CD14-positive monocyte (primary cell): ENCODE measurements around the gene JAK2. TPM values are rescaled to one million over a fixed set of nuclear protein-coding genes. Genes with fewer than 3 reads are reported as not detected.

ENCODE experiments used
- DNase-seq, 3 donors: peaks; one replicate each; pipeline ENCODE4 v3.0.0-alpha.2; 2011 to 2022
- H2AFZ ChIP-seq: 2 replicates; pipeline ENCODE4 v1.6.0; 2012; ENCODE audit warnings: mild to moderate bottlenecking, low read depth, low read length, inconsistent platforms; ENCODE audit not compliant: insufficient read depth, poor library complexity, severe bottlenecking
- H3K27ac ChIP-seq, 2 donors: 1 replicate in 1 of 2; 2 replicates in 1 of 2; pipeline ENCODE4 v1.5.1; 2012 to 2013; ENCODE audit warnings: low read length in 2 of 2, control low read depth in 1 of 2, inconsistent platforms in 1 of 2, low read depth in 1 of 2, mild to moderate bottlenecking in 1 of 2
- H3K27me3 ChIP-seq, 2 donors: one replicate each; pipeline versions ENCODE4 v1.6.0 to v1.6.1; 2011 to 2013; ENCODE audit warnings: low read length in 2 of 2; ENCODE audit not compliant: control insufficient read depth in 2 of 2, insufficient read depth in 2 of 2
- H3K36me3 ChIP-seq, 2 donors: replicated peaks in 1 of 2; 1 replicate in 1 of 2; 2 replicates in 1 of 2; pipeline versions ENCODE4 v1.5.1 to v1.6.1; 2012 to 2013; ENCODE audit warnings: low read length in 2 of 2, control low read depth in 1 of 2, inconsistent platforms in 1 of 2, mild to moderate bottlenecking in 1 of 2; ENCODE audit not compliant: insufficient read depth in 2 of 2, control insufficient read depth in 1 of 2
- H3K4me1 ChIP-seq, 2 donors: 1 replicate in 1 of 2; 2 replicates in 1 of 2; pipeline versions ENCODE4 v1.5.1 to v1.6.1; 2012 to 2013; ENCODE audit warnings: low read length in 2 of 2, control low read depth in 1 of 2, inconsistent platforms in 1 of 2, mild to moderate bottlenecking in 1 of 2, moderate library complexity in 1 of 2; ENCODE audit not compliant: insufficient read depth in 2 of 2, control insufficient read depth in 1 of 2
- H3K4me2 ChIP-seq: replicated peaks from 2 replicates; pipeline ENCODE3; 2012; ENCODE audit warnings: low read length, moderate library complexity, mild to moderate bottlenecking; ENCODE audit not compliant: poor library complexity, severe bottlenecking; ENCODE audit errors: extremely low read depth
- H3K4me3 ChIP-seq, 3 experiments: fragments of 200-600 bp in 1 of 3; sonication (generic) in 1 of 3; replicated peaks in 1 of 3; 1 replicate in 2 of 3; 2 replicates in 1 of 3; pipeline ENCODE4 v1.5.1; 2011 to 2013; ENCODE audit warnings: low read length in 3 of 3, mild to moderate bottlenecking in 3 of 3, control low read depth in 2 of 3, low read depth in 2 of 3, inconsistent platforms in 1 of 3, moderate library complexity in 1 of 3
- H3K79me2 ChIP-seq: 2 replicates; pipeline ENCODE4 v1.6.0; 2012; ENCODE audit warnings: mild to moderate bottlenecking, control low read depth, inconsistent platforms, low read length, moderate library complexity; ENCODE audit not compliant: insufficient read depth
- H3K9ac ChIP-seq: 2 replicates; pipeline ENCODE4 v1.6.0; 2017; ENCODE audit warnings: low read length, mild to moderate bottlenecking; ENCODE audit not compliant: insufficient read depth, poor library complexity, severe bottlenecking
- H3K9me3 ChIP-seq, 2 donors: replicated peaks in 1 of 2; 1 replicate in 1 of 2; 2 replicates in 1 of 2; pipeline versions ENCODE4 v1.5.1 to v1.6.1; 2012 to 2013; ENCODE audit warnings: low read length in 2 of 2, control low read depth in 1 of 2; ENCODE audit not compliant: control insufficient read depth in 1 of 2, insufficient read depth in 1 of 2
- H4K20me1 ChIP-seq: 2 replicates; pipeline ENCODE4 v1.6.0; 2012; ENCODE audit warnings: mild to moderate bottlenecking, low read length, control low read depth, moderate library complexity; ENCODE audit not compliant: insufficient read depth
- H3K27ac Mint-ChIP-seq, 7 donors: one replicate each; pipeline ENCODE4 v1.8.0; 2020; ENCODE audit warnings: mild to moderate bottlenecking in 7 of 7, mixed read lengths in 7 of 7, moderate library complexity in 6 of 7, inconsistent platforms in 2 of 7
- H3K27me3 Mint-ChIP-seq, 3 donors: one replicate each; pipeline ENCODE4 v1.8.0; 2021 to 2022; ENCODE audit warnings: low read depth in 3 of 3, mild to moderate bottlenecking in 3 of 3, mixed read lengths in 3 of 3, moderate library complexity in 3 of 3, inconsistent platforms in 1 of 3
- H3K36me3 Mint-ChIP-seq, 2 donors: one replicate each; pipeline ENCODE4 v1.8.0; 2020; ENCODE audit warnings: mixed read lengths in 2 of 2, inconsistent platforms in 1 of 2, mild to moderate bottlenecking in 1 of 2
- H3K4me1 Mint-ChIP-seq: one replicate; pipeline ENCODE4 v1.8.0; 2020; ENCODE audit warnings: mild to moderate bottlenecking, mixed read lengths
- H3K4me3 Mint-ChIP-seq, 2 donors: one replicate each; pipeline ENCODE4 v1.8.0; 2020; ENCODE audit warnings: mild to moderate bottlenecking in 2 of 2, mixed read lengths in 2 of 2, moderate library complexity in 1 of 2
- H3K9me3 Mint-ChIP-seq, 7 donors: one replicate each; pipeline ENCODE4 v1.8.0; 2020 to 2022; ENCODE audit warnings: mixed read lengths in 7 of 7, mild to moderate bottlenecking in 6 of 7, moderate library complexity in 6 of 7, inconsistent platforms in 2 of 7
- WGBS: methylation state at CpG from one replicate; pipeline ENCODE4 v1.1.5; 2013; ENCODE audit warnings: missing lambda C conversion rate; ENCODE audit not compliant: insufficient coverage; 5-methylcytosine and 5-hydroxymethylcytosine counted together
- intact Hi-C, 2 donors: fragments of 100-400 bp; cut with micrococcal nuclease; formaldehyde crosslinking; loops; one replicate each; pipeline versions ENCODE4 v1.15.0 to v1.15.1; 2023
- polyA plus RNA-seq, 3 donors: library from polyadenylated mRNA; depleted of rRNA in 1 of 3; unstranded in 2 of 3; stranded (reverse) in 1 of 3; fragments of 300-500 nt in 2 of 3; fragments of >200 nt in 1 of 3; fragmentation: Illumina TruSeq in 2 of 3; gene quantifications; 1 replicate in 2 of 3; 2 replicates in 1 of 3; pipeline ENCODE4 v1.2.3, GENCODE V29; 2012 to 2021
- TF ChIP-seq, protein P1 (sequence below): fragments of 200-600 bp; IDR thresholded peaks from one replicate; pipeline ENCODE4 v1.8.0; 2022; ENCODE audit warnings: antibody characterized with exemption, mild to moderate bottlenecking

Gene JAK2
- polyA plus RNA-seq, 3 donors, result 23.5 to 34.7 (median 33.0) TPM

DNA sequence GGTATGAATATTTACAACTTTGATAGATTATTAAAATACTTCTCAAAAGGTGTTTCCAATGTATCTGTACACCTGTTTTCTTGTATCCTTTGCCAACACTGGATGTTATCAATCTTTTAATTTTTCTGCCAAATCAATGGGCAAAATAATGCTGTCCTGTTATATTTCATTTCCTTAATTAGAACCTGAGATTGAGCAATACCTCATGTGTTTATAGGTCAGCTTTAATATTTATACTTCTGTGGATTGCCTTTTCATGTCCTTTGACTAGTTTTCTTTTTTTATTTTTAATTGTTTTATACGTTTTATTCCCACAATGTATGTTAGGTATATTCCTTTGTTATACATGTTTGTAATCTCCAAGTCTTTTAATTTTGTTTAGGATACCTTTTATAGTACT, 77.6 kb downstream of the JAK2 start:
- Histone ChIP-seq H3K27me3 (no peaks in the 10 kb centered on the region), H3K27ac (no peak overlapping the region), H3K4me2 (no peak overlapping the region), H3K9me3 (no peaks in the 10 kb centered on the region), H2AFZ (no peak overlapping the region), H3K79me2 (peaks cover 8% of the 10 kb centered on the region), H4K20me1 (peaks cover 96% of the 10 kb centered on the region), H3K4me1 (no peaks in the 10 kb centered on the region), H3K9ac (no peak overlapping the region), H3K4me3 (no peak overlapping the region), H3K36me3 (peaks cover 87 to 96% of the 10 kb centered on the region in 2 donors)
- no peak overlapping the region for H3K27ac Mint-ChIP-seq
- peaks cover 0 to 2% (median 0%) of the 10 kb centered on the region in 7 donors for H3K9me3 Mint-ChIP-seq
- intact Hi-C loops, result no loop called here
- no peak for DNase-seq
- H3K36me3 Mint-ChIP-seq, result peaks cover 59 to 62% of the 10 kb centered on the region in 2 donors
- TF ChIP-seq, protein P1, sequence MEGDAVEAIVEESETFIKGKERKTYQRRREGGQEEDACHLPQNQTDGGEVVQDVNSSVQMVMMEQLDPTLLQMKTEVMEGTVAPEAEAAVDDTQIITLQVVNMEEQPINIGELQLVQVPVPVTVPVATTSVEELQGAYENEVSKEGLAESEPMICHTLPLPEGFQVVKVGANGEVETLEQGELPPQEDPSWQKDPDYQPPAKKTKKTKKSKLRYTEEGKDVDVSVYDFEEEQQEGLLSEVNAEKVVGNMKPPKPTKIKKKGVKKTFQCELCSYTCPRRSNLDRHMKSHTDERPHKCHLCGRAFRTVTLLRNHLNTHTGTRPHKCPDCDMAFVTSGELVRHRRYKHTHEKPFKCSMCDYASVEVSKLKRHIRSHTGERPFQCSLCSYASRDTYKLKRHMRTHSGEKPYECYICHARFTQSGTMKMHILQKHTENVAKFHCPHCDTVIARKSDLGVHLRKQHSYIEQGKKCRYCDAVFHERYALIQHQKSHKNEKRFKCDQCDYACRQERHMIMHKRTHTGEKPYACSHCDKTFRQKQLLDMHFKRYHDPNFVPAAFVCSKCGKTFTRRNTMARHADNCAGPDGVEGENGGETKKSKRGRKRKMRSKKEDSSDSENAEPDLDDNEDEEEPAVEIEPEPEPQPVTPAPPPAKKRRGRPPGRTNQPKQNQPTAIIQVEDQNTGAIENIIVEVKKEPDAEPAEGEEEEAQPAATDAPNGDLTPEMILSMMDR, result no peak
- no peak overlapping the region for H3K4me3 Mint-ChIP-seq
- H3K4me1 Mint-ChIP-seq, result no peaks in the 10 kb centered on the region
- H3K27me3 Mint-ChIP-seq, result no peaks in the 10 kb centered on the region
- no CpG with 5 or more reads among the region's 1 CpG for WGBS

DNA sequence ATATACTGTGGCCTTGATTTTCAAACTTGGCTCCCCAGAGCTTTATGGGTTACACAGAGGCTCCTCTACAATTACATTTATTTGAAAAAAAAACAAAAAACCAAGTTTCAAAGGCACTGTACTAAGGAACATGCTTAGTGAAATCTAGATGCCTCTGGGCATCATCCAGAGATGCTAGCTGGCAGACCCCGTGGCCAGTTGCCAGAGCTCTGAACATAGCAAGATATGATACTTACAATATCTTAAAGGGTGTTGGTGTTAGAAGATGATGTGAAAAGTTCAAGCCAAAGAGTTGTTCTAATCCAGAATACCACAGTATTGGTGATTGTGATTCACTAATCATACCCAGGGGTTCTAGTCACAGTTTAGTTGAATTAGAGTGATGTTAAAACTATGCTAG, 87.8 kb downstream of the JAK2 start:
- WGBS, result no CpG with 5 or more reads among the region's 1 CpG
- Histone ChIP-seq H2AFZ (no peak overlapping the region), H3K79me2 (no peaks in the 10 kb centered on the region), H3K9me3 (no peaks in the 10 kb centered on the region), H3K4me1 (no peaks in the 10 kb centered on the region), H3K36me3 (peaks cover 93 to 95% of the 10 kb centered on the region in 2 donors), H3K27me3 (no peaks in the 10 kb centered on the region), H3K4me2 (no peak overlapping the region), H3K27ac (no peak overlapping the region), H3K9ac (no peak overlapping the region), H4K20me1 (peaks cover 89% of the 10 kb centered on the region), H3K4me3 (no peak overlapping the region)
- H3K9me3 Mint-ChIP-seq, result no peaks in the 10 kb centered on the region
- intact Hi-C loops, result no loop called here
- no peaks in the 10 kb centered on the region for H3K27me3 Mint-ChIP-seq
- H3K4me1 Mint-ChIP-seq, result no peaks in the 10 kb centered on the region
- no peak for DNase-seq
- TF ChIP-seq, protein P1, result no peak
- no peak overlapping the region for H3K27ac Mint-ChIP-seq
- H3K36me3 Mint-ChIP-seq, result peaks cover 72 to 78% of the 10 kb centered on the region in 2 donors
- H3K4me3 Mint-ChIP-seq, result no peak overlapping the region
